Natural killer cell (primary cell): ENCODE measurements around the gene HLA-DPA1. TPM values are rescaled to one million over a fixed set of nuclear protein-coding genes. Genes with fewer than 3 reads are reported as not detected.

Source experiments
- ATAC-seq, 3 donors: fragments of 150-1000 bp in 2 of 3; fragments of 200-7000 bp in 1 of 3; cut with Tn5 transposase; 1 replicate in 1 of 3; 2 replicates in 2 of 3; pipeline ENCODE4 v1.10.0; 2021; ENCODE audit warnings: mild to moderate bottlenecking in 2 of 3, moderate library complexity in 2 of 3
- DNase-seq, 2 donors: peaks; one replicate each; pipeline versions ENCODE4 v3.0.0 to v3.0.0-alpha.2; 2013 to 2021; ENCODE audit warnings: mixed read lengths in 1 of 2
- H3K27ac ChIP-seq: one replicate; pipeline ENCODE4 v1.5.1; 2013; ENCODE audit warnings: mild to moderate bottlenecking, low read length
- H3K27me3 ChIP-seq: one replicate; pipeline ENCODE4 v1.6.1; 2013; ENCODE audit warnings: low read length; ENCODE audit not compliant: control insufficient read depth, insufficient read depth
- H3K36me3 ChIP-seq: one replicate; pipeline ENCODE4 v1.6.1; 2013; ENCODE audit warnings: low read length; ENCODE audit not compliant: control insufficient read depth, insufficient read depth
- H3K4me1 ChIP-seq: one replicate; pipeline ENCODE4 v1.6.1; 2013; ENCODE audit warnings: low read length; ENCODE audit not compliant: control insufficient read depth, insufficient read depth
- H3K4me3 ChIP-seq: one replicate; pipeline ENCODE4 v1.5.1; 2013; ENCODE audit warnings: low read length
- H3K9me3 ChIP-seq: one replicate; pipeline ENCODE4 v1.6.1; 2013; ENCODE audit warnings: low read length; ENCODE audit not compliant: control insufficient read depth, insufficient read depth
- H3K27ac Mint-ChIP-seq, 2 donors: one replicate each; pipeline ENCODE4 v1.8.0; 2022; ENCODE audit warnings: mild to moderate bottlenecking in 2 of 2, mixed read lengths in 2 of 2, moderate library complexity in 1 of 2
- H3K27me3 Mint-ChIP-seq, 2 donors: one replicate each; pipeline ENCODE4 v1.8.0; 2022; ENCODE audit warnings: low read depth in 2 of 2, mixed read lengths in 2 of 2
- H3K36me3 Mint-ChIP-seq: one replicate; pipeline ENCODE4 v1.8.0; 2022; ENCODE audit warnings: mixed read lengths
- H3K4me1 Mint-ChIP-seq, 2 donors: one replicate each; pipeline ENCODE4 v1.8.0; 2022; ENCODE audit warnings: mixed read lengths in 2 of 2
- H3K4me3 Mint-ChIP-seq: one replicate; pipeline ENCODE4 v1.8.0; 2022; ENCODE audit warnings: mild to moderate bottlenecking, moderate library complexity, mixed read lengths
- H3K9me3 Mint-ChIP-seq, 2 donors: one replicate each; pipeline ENCODE4 v1.8.0; 2022; ENCODE audit warnings: mixed read lengths in 2 of 2
- CTCF ChIP-seq: fragments of 200-600 bp; IDR thresholded peaks from one replicate; pipeline ENCODE4 v1.8.0; 2022; ENCODE audit warnings: antibody characterized with exemption
- WGBS: methylation state at CpG from one replicate; pipeline ENCODE4 v1.1.7; 2013; ENCODE audit warnings: missing lambda C conversion rate; ENCODE audit not compliant: insufficient coverage; 5-methylcytosine and 5-hydroxymethylcytosine counted together
- intact Hi-C: fragments of 100-400 bp; cut with micrococcal nuclease; formaldehyde crosslinking; loops from one replicate; pipeline ENCODE4 v1.14.2; 2022
- total RNA-seq, 4 donors: library from RNA; stranded (reverse); fragments of 120-200 nt in 1 of 4; gene quantifications; one replicate each; pipeline versions ENCODE4 v1.2.3 to v1.2.4, GENCODE V29; 2013 to 2022

The HLA-DPA1 gene
- total RNA-seq, 3 donors from 2014 or later (not counting 1 experiment from before 2014, with no cell fraction given) = 43.1 to 135 (median 73.5) TPM

DNA sequence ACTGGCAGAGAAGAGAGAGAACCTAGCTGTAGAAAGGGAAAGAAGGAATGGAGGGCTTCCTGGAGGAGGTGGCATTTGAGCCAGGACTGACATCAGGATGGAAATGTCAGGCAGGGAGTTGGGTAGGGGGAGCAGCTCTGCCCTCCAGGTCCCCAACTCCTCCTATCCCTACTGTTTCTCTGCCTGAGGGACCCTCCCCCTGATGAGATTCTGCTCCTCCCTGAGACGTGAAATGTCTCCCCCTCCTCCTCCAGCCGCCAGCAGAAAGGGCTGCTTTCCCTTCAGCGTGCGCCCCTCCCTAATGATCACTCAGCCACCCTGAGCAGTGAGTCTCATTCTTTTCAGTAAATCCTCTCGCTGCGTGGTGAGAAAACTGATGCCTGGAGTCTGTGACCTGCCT, 43.0 kb upstream of the HLA-DPA1 start:
- no peaks in the 10 kb centered on the region for H3K9me3 Mint-ChIP-seq
- Histone ChIP-seq H3K9me3 (no peaks in the 10 kb centered on the region), H3K27ac (no peak overlapping the region), H3K4me1 (peaks cover 37% of the 10 kb centered on the region), H3K27me3 (peaks cover 24% of the 10 kb centered on the region), H3K36me3 (no peaks in the 10 kb centered on the region), H3K4me3 (no peak overlapping the region)
- ATAC-seq (no peak), DNase-seq (no peak)
- peaks cover 52 to 74% of the 10 kb centered on the region in 2 donors for H3K27me3 Mint-ChIP-seq
- no peaks in the 10 kb centered on the region for H3K36me3 Mint-ChIP-seq
- H3K4me1 Mint-ChIP-seq = peaks cover 0 to 7% of the 10 kb centered on the region in 2 donors
- no peak for TF ChIP-seq CTCF
- 24% methylated on average over 6 of the region's 6 CpGs for WGBS
- intact Hi-C loops = no loop called here
- H3K27ac Mint-ChIP-seq = no peak overlapping the region
- H3K4me3 Mint-ChIP-seq = no peak overlapping the region

DNA sequence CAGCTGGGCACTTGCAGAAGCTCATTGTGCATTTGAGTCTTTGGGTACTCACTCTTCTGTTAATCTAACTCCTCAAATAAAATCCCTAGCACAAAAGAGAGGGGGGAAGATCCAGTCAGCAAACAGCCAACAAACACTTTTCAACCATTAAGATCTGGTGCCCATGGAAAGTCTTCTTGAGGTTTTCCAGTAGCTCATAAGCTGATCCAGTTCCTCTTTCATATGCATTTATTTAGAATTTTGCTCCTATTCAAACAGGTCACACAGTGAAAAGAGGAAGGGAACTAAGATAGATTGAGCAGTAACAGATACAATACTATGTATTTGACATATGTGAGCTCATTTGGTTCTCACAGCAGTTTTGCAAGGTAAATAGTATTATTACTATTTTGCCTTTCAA, 41.0 kb upstream of the HLA-DPA1 start:
- H3K27me3 ChIP-seq = peaks cover 24% of the 10 kb centered on the region
- H3K36me3 ChIP-seq = no peaks in the 10 kb centered on the region
- no peaks in the 10 kb centered on the region for H3K36me3 Mint-ChIP-seq
- DNase-seq = no peak
- TF ChIP-seq CTCF = no peak
- no peak overlapping the region for H3K4me3 Mint-ChIP-seq
- H3K9me3 ChIP-seq = no peaks in the 10 kb centered on the region
- H3K27me3 Mint-ChIP-seq = peaks cover 52 to 87% of the 10 kb centered on the region in 2 donors
- peaks cover 0 to 7% of the 10 kb centered on the region in 2 donors for H3K4me1 Mint-ChIP-seq
- no peaks in the 10 kb centered on the region for H3K9me3 Mint-ChIP-seq
- H3K27ac Mint-ChIP-seq = no peak overlapping the region
- intact Hi-C loops = no loop called here
- no peak overlapping the region for H3K4me3 ChIP-seq
- ATAC-seq = no peak
- peaks cover 37% of the 10 kb centered on the region for H3K4me1 ChIP-seq
- peak overlapping the region; percentile 31 for H3K27ac ChIP-seq

DNA sequence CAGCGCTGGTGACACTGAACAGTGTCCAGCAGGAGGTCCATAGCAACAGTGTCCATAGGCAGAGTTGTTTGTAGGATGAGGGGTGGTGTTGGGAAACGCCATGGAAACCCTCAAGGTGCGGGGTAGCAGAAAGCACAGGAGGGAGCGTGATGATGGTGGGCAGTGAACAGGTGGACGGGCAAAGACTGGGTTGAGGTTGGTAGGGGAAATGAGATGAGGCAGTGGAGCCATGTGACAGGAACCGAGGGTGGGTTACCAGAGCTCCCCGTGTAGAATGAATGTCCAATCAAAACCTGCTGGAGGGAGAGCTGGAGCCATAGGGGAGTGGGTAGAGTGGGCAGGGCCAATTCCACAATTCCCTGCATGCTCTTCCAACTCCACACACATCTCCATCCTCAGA, 40.3 kb upstream of the HLA-DPA1 start:
- H3K4me1 ChIP-seq = peaks cover 37% of the 10 kb centered on the region
- intact Hi-C loops = no loop called here
- peaks cover 56 to 91% of the 10 kb centered on the region in 2 donors for H3K27me3 Mint-ChIP-seq

More for the DNA sequence above, 40.3 kb upstream of the HLA-DPA1 start:
- no peaks in the 10 kb centered on the region for H3K36me3 ChIP-seq
- peaks cover 0 to 7% of the 10 kb centered on the region in 2 donors for H3K4me1 Mint-ChIP-seq
- WGBS = 54% methylated on average over 7 of the region's 7 CpGs
- no peak for ATAC-seq
- no peaks in the 10 kb centered on the region for H3K9me3 Mint-ChIP-seq
- no peak for TF ChIP-seq CTCF
- H3K36me3 Mint-ChIP-seq = no peaks in the 10 kb centered on the region
- no peak overlapping the region for H3K4me3 ChIP-seq
- peak overlapping the region; percentile 31 for H3K27ac ChIP-seq
- no peak overlapping the region for H3K27ac Mint-ChIP-seq
- no peak overlapping the region for H3K4me3 Mint-ChIP-seq
- no peaks in the 10 kb centered on the region for H3K9me3 ChIP-seq
- no peak for DNase-seq
- H3K27me3 ChIP-seq = peaks cover 24% of the 10 kb centered on the region
